HCT116 (cell line): ENCODE measurements around the gene TM6SF1. TPM values are rescaled to one million over a fixed set of nuclear protein-coding genes. Genes with fewer than 3 reads are reported as not detected.

Experiments
- ATAC-seq: fragments of 200-7000 bp; cut with Tn5 transposase; 2 replicates; pipeline ENCODE4 v1.9.1; 2020; ENCODE audit warnings: mild to moderate bottlenecking, moderate library complexity
- BruUV-seq: library from RNA; stranded (reverse); fragments of 400-500 nt; replicated peaks from 2 replicates; lab custom pipeline; 2021; lab: Mats Ljungman, UMichigan
- CTCF ChIA-PET: fragments of 300-600 bp; sonication (Branson Sonifier 250); formaldehyde crosslinking; loops from one replicate; lab custom pipeline; 2021; ENCODE audit warnings: antibody characterized with exemption; lab: Charles Lee
- POLR2A ChIA-PET: fragments of 300-600, 350-600 bp; sonication (Branson Sonifier 250); formaldehyde crosslinking; loops from one replicate; lab custom pipeline; 2021; ENCODE audit warnings: antibody characterized with exemption; lab: Charles Lee
- RAD21 ChIA-PET, 2 experiments: fragments of 300-600 bp; sonication (Branson Sonifier 250); formaldehyde crosslinking; loops; one replicate each; lab custom pipeline; 2023; ENCODE audit warnings: low total read pairs in 2 of 2; ENCODE audit not compliant: uncharacterized antibody in 2 of 2, unreplicated experiment in 2 of 2, low non-redundant PET in 1 of 2; lab: Charles Lee
- DNase-seq: peaks from one replicate; pipeline ENCODE4 v3.0.0-alpha.2; 2010; ENCODE audit warnings: low read depth, low spot score
- H2AFZ ChIP-seq: fragments of 200-600 bp; shearing (Covaris generic), sonication (generic); 2 replicates; pipeline ENCODE4 v1.6.1; 2017; ENCODE audit warnings: low read depth, mixed run types, mixed read lengths, antibody characterized with exemption, low read length; ENCODE audit not compliant: poor library complexity, severe bottlenecking
- H3K27ac ChIP-seq: 2 replicates; pipeline ENCODE4 v1.5.1; 2012; ENCODE audit warnings: low read depth, low read length
- H3K27me3 ChIP-seq: fragments of 200-600 bp; sonication (generic); 2 replicates; pipeline ENCODE4 v1.6.1; 2016; ENCODE audit warnings: mixed run types, low read length, mixed read lengths; ENCODE audit not compliant: insufficient read depth
- H3K36me3 ChIP-seq, 2 experiments: fragments of 200-500 bp in 1 of 2; fragments of 200-600 bp in 1 of 2; sonication (Bioruptor generic) in 1 of 2; sonication (generic) in 1 of 2; 2 replicates each; pipeline versions ENCODE4 v1.5.1 to v1.6.1; 2014 to 2016; ENCODE audit warnings: low read length in 2 of 2, inconsistent platforms in 1 of 2, mixed read lengths in 1 of 2, mixed run types in 1 of 2; ENCODE audit not compliant: insufficient read depth in 2 of 2, control insufficient read depth in 1 of 2
- H3K4me1 ChIP-seq, 2 experiments: fragments of 200-600 bp in 1 of 2; sonication (generic) in 1 of 2; 2 replicates each; pipeline versions ENCODE4 v1.5.1 to v1.6.1; 2012 to 2017; ENCODE audit warnings: low read length in 2 of 2, inconsistent platforms in 1 of 2, mild to moderate bottlenecking in 1 of 2, mixed read lengths in 1 of 2, mixed run types in 1 of 2, moderate library complexity in 1 of 2; ENCODE audit not compliant: insufficient read depth in 2 of 2, control insufficient read depth in 1 of 2
- H3K4me2 ChIP-seq: fragments of 200-600 bp; sonication (generic); 2 replicates; pipeline ENCODE4 v1.6.1; 2017; ENCODE audit warnings: mixed run types, low read length, mixed read lengths
- H3K4me3 ChIP-seq, 2 experiments: fragments of 200-600 bp in 1 of 2; sonication (generic) in 1 of 2; replicated peaks in 1 of 2; 2 replicates each; pipeline ENCODE4 v1.5.1; 2011 to 2016; ENCODE audit warnings: low read length in 2 of 2, control low read depth in 1 of 2, low read depth in 1 of 2, mild to moderate bottlenecking in 1 of 2, mixed read lengths in 1 of 2, mixed run types in 1 of 2
- H3K79me2 ChIP-seq: fragments of 200-600 bp; sonication (generic); 2 replicates; pipeline ENCODE4 v1.6.1; 2017; ENCODE audit warnings: mild to moderate bottlenecking, mixed run types, low read length, moderate library complexity, mixed read lengths; ENCODE audit not compliant: insufficient read depth
- H3K9ac ChIP-seq: fragments of 200-600 bp; sonication (generic); 2 replicates; pipeline ENCODE4 v1.6.1; 2016; ENCODE audit warnings: low read length, mixed read lengths
- H3K9me2 ChIP-seq: fragments of 200-600 bp; sonication (generic), shearing (Covaris generic); 2 replicates; pipeline ENCODE4 v1.6.1; 2017; ENCODE audit warnings: mixed run types, mild to moderate bottlenecking, moderate library complexity; ENCODE audit not compliant: insufficient read depth
- H3K9me3 ChIP-seq, 2 experiments: fragments of 200-500 bp in 1 of 2; fragments of 200-600 bp in 1 of 2; sonication (Bioruptor generic) in 1 of 2; sonication (generic) in 1 of 2; 2 replicates each; pipeline ENCODE4 v1.6.1; 2014 to 2017; ENCODE audit warnings: low read length in 2 of 2, mixed read lengths in 2 of 2, inconsistent platforms in 1 of 2, low read depth in 1 of 2, mild to moderate bottlenecking in 1 of 2, mixed run types in 1 of 2, moderate library complexity in 1 of 2; ENCODE audit not compliant: control insufficient read depth in 1 of 2, insufficient read depth in 1 of 2
- H4K20me1 ChIP-seq: fragments of 200-600 bp; sonication (generic), shearing (Covaris generic); 2 replicates; pipeline ENCODE4 v1.6.1; 2017; ENCODE audit warnings: mixed run types, mild to moderate bottlenecking, moderate library complexity; ENCODE audit not compliant: insufficient read depth
- CBX3 ChIP-seq: IDR thresholded peaks from 2 replicates; pipeline ENCODE4 v1.6.1; 2012; ENCODE audit warnings: low read depth
- CEBPB ChIP-seq: IDR thresholded peaks from 2 replicates; pipeline ENCODE4 v1.6.1; 2012; ENCODE audit warnings: low read depth
- EGR1 ChIP-seq: IDR thresholded peaks from 2 replicates; pipeline ENCODE4 v1.6.1; 2012; ENCODE audit warnings: low read depth
- ELF1 ChIP-seq: IDR thresholded peaks from 2 replicates; pipeline ENCODE4 v1.6.1; 2012; ENCODE audit warnings: low read depth, borderline replicate concordance
- EZH2 ChIP-seq: fragments of 200-600 bp; sonication (generic); IDR thresholded peaks from 2 replicates; pipeline ENCODE4 v1.6.1; 2017; ENCODE audit warnings: antibody characterized with exemption, mixed run types
- FOSL1 ChIP-seq: IDR thresholded peaks from 2 replicates; pipeline ENCODE4 v1.6.1; 2012; ENCODE audit warnings: low read depth
- POLR2AphosphoS5 ChIP-seq: IDR thresholded peaks from 2 replicates; pipeline ENCODE4 v1.6.1; 2011; ENCODE audit warnings: mild to moderate bottlenecking, low read depth, low read length, moderate library complexity
- SIN3A ChIP-seq: IDR thresholded peaks from 2 replicates; pipeline ENCODE4 v1.6.1; 2012; ENCODE audit warnings: low read depth
- SRF ChIP-seq: IDR thresholded peaks from 2 replicates; pipeline ENCODE4 v1.6.1; 2012; ENCODE audit warnings: low read depth
- TCF7L2 ChIP-seq: IDR thresholded peaks from 2 replicates; pipeline ENCODE4 v1.7.0; 2011; ENCODE audit warnings: borderline replicate concordance, inconsistent platforms; ENCODE audit not compliant: insufficient read depth, insufficient read length; ENCODE audit errors: extremely low read depth
- YY1 ChIP-seq: IDR thresholded peaks from 2 replicates; pipeline ENCODE4 v1.6.1; 2011; ENCODE audit warnings: low read length, low read depth, moderate library complexity, mild to moderate bottlenecking; ENCODE audit not compliant: insufficient replicate concordance; ENCODE audit errors: extremely low read depth
- ZFX ChIP-seq: fragments of 450-650 bp; IDR thresholded peaks from 2 replicates; pipeline ENCODE4 v1.6.1; 2017
- ZNF274 ChIP-seq: fragments of 200-500 bp; sonication (Bioruptor generic); IDR thresholded peaks from 2 replicates; pipeline ENCODE4 v1.6.1; 2014; ENCODE audit warnings: mild to moderate bottlenecking, low read depth, low read length, inconsistent platforms
- intact Hi-C: fragments of 100-400 bp; cut with micrococcal nuclease; formaldehyde crosslinking; loops from 2 replicates; pipeline ENCODE4 v1.10.0; 2022
- total RNA-seq: library from RNA; stranded (reverse); gene quantifications from one replicate; pipeline ENCODE4 v1.2.1, GENCODE V29; 2021; ENCODE audit not compliant: unreplicated experiment
- TF ChIP-seq, protein P1 (sequence below): IDR thresholded peaks from 2 replicates; pipeline ENCODE4 v1.6.1; 2011; ENCODE audit warnings: mild to moderate bottlenecking, low read length, moderate library complexity; ENCODE audit not compliant: insufficient replicate concordance; ENCODE audit errors: extremely low read depth
- TF ChIP-seq, protein P2 (sequence below), 3 experiments: fragments of 200-600 bp in 1 of 3; sonication (generic) in 1 of 3; IDR thresholded peaks in 2 of 3; conservative IDR thresholded peaks in 1 of 3; 2 replicates each; pipeline ENCODE4 v1.5.1; 2012 to 2017; ENCODE audit warnings: low read depth in 2 of 3, low read length in 2 of 3, antibody characterized with exemption in 1 of 3, borderline replicate concordance in 1 of 3, control low read depth in 1 of 3, mild to moderate bottlenecking in 1 of 3, mixed read lengths in 1 of 3, mixed run types in 1 of 3, moderate library complexity in 1 of 3; ENCODE audit not compliant: insufficient read depth in 1 of 3
- TF ChIP-seq, protein P3 (sequence below): IDR thresholded peaks from 2 replicates; pipeline ENCODE4 v1.6.1; 2012
- TF ChIP-seq, protein P4 (sequence below): IDR thresholded peaks from 2 replicates; pipeline ENCODE4 v1.6.1; 2012

The TM6SF1 gene
- total RNA-seq, 1 experiment from 2014 or later, result not detected

DNA sequence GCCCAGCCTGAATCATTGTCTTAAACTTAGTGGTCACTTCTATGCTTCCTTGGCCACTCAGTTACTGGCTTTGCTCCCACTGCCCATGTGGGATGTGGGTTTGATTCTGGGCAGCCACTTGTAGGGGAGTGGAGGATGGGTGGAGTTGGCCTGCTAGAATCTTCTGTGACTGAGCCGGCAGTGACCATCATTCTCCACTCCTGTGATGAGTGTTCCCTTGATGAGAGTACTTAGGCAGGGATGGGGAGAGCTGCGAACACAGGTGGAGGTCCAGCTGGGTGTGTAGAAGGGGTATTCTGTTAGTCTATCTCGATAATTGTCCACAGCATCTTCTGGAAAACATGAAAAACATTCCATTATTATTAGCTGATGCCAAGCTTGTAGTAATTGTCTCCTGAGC lies 8.0 kb downstream of the TM6SF1 start (continued):
- TF ChIP-seq, protein P1, sequence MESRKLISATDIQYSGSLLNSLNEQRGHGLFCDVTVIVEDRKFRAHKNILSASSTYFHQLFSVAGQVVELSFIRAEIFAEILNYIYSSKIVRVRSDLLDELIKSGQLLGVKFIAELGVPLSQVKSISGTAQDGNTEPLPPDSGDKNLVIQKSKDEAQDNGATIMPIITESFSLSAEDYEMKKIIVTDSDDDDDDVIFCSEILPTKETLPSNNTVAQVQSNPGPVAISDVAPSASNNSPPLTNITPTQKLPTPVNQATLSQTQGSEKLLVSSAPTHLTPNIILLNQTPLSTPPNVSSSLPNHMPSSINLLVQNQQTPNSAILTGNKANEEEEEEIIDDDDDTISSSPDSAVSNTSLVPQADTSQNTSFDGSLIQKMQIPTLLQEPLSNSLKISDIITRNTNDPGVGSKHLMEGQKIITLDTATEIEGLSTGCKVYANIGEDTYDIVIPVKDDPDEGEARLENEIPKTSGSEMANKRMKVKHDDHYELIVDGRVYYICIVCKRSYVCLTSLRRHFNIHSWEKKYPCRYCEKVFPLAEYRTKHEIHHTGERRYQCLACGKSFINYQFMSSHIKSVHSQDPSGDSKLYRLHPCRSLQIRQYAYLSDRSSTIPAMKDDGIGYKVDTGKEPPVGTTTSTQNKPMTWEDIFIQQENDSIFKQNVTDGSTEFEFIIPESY, result no peak
- TF ChIP-seq ELF1 (no peak), CBX3 (no peak), TCF7L2 (no peak), EZH2 (no peak)

DNA sequence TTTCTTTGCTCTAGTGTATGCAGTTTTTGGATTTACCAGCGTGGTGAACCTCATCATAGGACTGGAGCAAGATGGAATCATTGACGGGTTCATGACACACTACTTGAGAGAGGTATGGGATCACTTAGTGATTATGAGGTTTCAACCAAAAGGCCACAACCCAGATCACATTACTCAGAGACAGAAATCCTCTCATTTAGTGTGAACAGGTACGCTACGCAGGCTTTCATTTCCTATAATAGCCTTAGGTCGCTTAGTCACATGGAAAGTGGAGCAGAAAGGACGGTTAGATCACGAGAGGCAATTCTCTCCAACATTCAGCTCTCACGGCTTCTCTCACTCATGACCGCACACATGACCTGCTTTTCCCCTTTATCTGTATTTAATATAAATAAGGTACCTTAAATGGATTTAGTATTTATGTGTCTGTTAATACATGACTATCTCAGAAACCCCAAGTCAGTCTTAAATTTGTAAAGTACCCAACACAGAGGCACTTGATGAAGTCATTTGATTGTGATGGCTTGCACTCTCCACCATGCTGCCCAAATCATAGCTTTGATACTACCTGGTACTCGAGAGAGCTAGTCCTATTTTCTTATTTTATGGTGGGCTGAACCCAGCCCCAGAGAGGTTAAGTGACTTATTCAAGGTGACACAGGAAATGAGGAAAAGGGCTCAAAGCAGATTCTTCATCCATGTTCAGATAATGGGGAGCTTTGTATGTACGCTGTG lies 8.6 kb downstream of the TM6SF1 start:
- DNase-seq, result no peak
- no peaks in the 10 kb centered on the region for H3K36me3 ChIP-seq
- no peaks in the 10 kb centered on the region for H3K9me2 ChIP-seq
- intact Hi-C loops, result no loop called here
- no peak overlapping the region for H2AFZ ChIP-seq
- TF ChIP-seq CEBPB (no peak), SIN3A (no peak), YY1 (no peak), ZFX (no peak), EGR1 (no peak), POLR2AphosphoS5 (no peak), ELF1 (no peak), SRF (no peak), TCF7L2 (no peak), ZNF274 (no peak), FOSL1 (no peak), CBX3 (no peak)
- TF ChIP-seq, protein P1, result no peak
- TF ChIP-seq, protein P2, sequence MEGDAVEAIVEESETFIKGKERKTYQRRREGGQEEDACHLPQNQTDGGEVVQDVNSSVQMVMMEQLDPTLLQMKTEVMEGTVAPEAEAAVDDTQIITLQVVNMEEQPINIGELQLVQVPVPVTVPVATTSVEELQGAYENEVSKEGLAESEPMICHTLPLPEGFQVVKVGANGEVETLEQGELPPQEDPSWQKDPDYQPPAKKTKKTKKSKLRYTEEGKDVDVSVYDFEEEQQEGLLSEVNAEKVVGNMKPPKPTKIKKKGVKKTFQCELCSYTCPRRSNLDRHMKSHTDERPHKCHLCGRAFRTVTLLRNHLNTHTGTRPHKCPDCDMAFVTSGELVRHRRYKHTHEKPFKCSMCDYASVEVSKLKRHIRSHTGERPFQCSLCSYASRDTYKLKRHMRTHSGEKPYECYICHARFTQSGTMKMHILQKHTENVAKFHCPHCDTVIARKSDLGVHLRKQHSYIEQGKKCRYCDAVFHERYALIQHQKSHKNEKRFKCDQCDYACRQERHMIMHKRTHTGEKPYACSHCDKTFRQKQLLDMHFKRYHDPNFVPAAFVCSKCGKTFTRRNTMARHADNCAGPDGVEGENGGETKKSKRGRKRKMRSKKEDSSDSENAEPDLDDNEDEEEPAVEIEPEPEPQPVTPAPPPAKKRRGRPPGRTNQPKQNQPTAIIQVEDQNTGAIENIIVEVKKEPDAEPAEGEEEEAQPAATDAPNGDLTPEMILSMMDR (IDR thresholded peaks at IDR 0.05 in 2 of 3, conservative IDR thresholded peaks at IDR 0.05 in 1 of 3; ENCODE audit: borderline replicate concordance in 1 of 3, insufficient read depth in 1 of 3, low read depth in 2 of 3, low read length in 2 of 3), result no peak
- TF ChIP-seq, protein P3, sequence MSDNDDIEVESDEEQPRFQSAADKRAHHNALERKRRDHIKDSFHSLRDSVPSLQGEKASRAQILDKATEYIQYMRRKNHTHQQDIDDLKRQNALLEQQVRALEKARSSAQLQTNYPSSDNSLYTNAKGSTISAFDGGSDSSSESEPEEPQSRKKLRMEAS, result no peak
- TF ChIP-seq, protein P4, sequence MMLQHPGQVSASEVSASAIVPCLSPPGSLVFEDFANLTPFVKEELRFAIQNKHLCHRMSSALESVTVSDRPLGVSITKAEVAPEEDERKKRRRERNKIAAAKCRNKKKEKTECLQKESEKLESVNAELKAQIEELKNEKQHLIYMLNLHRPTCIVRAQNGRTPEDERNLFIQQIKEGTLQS, result no peak
- TF ChIP-seq, all 23 proteins: peak for 0
- Histone ChIP-seq H3K9ac (no peak overlapping the region), H3K4me1 (no peaks in the 10 kb centered on the region), H4K20me1 (no peaks in the 10 kb centered on the region), H3K4me3 (no peak overlapping the region), H3K79me2 (no peaks in the 10 kb centered on the region), H3K27ac (no peak overlapping the region), H3K9me3 (no peaks in the 10 kb centered on the region), H3K4me2 (no peak overlapping the region), H3K27me3 (no peaks in the 10 kb centered on the region)
- no TSS peak for BruUV-seq
- ChIA-PET RAD21 (no interaction called here), POLR2A (no interaction called here), CTCF (no interaction called here)
- ATAC-seq, result no peak
